ENCODE data around the gene KIFC1.

KIFC1 gene

DNA sequence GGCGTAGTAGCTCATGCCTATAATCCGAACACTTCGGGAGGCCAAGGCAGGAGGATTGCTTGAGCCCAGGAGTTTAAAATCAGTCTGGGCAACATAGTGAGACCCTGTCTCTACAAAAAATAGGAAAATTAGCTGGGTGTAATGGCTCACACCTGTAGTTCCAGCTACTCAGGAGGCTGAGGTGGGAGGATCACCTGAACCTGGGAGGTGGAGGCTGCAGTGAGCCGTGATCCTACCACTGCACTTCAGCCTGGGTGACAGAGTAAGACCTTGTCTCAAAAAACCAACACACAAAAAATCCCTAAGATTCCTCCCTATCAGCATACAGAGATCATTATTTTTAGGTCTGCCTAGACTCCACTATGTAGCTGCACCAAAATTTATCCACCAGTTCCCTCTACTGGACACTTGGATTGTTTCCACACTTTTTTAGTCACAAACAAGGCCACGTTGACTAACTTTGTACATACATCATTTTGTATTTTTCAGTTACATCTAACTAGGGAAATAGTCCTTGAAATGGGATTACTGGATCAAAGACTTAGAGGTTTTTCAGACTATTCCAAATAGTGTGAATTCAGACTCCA lies 15.6 kb downstream of the KIFC1 start:
- Histone ChIP-seq H3K79me1 (ENCODE audit: low read length) (peaks cover 10% of the 10 kb centered on the region), H3K18ac (ENCODE audit: low read length) (no peak overlapping the region), H3K4ac (ENCODE audit: low read depth, low read length) (no peak overlapping the region), H3K4me3 (ENCODE audit: low read depth, low read length) (no peak overlapping the region), H2BK120ac (ENCODE audit: insufficient read depth, low read length, poor library complexity) (no peak overlapping the region), H3K36me3 (ENCODE audit: control insufficient read depth in 1 of 2, insufficient read depth in 2 of 2, low read length in 2 of 2) (peaks cover 41 to 45% of the 10 kb centered on the region in 2 experiments), H4K12ac (ENCODE audit: low read depth, low read length) (no peak overlapping the region), H3K4me1 (ENCODE audit: control insufficient read depth in 1 of 2, insufficient read depth in 2 of 2, low read length in 2 of 2) (peaks cover 2 to 6% of the 10 kb centered on the region in 2 experiments), H3K23ac (ENCODE audit: low read length) (no peak overlapping the region), H3K9ac (ENCODE audit: low read length) (no peak overlapping the region), H2AFZ (ENCODE audit: insufficient read depth, low read length, poor library complexity) (no peak overlapping the region), H4K91ac (ENCODE audit: low read depth, low read length) (no peak overlapping the region), H2AK5ac (ENCODE audit: low read length) (no peak overlapping the region), H3K79me2 (ENCODE audit: control insufficient read depth, insufficient read depth, low read length, poor library complexity) (peaks cover 6% of the 10 kb centered on the region), H2BK5ac (ENCODE audit: low read depth, low read length, poor library complexity) (no peak overlapping the region), H3K27me3 (ENCODE audit: insufficient read depth, low read length) (no peaks in the 10 kb centered on the region), H2BK12ac (ENCODE audit: low read length) (no peak overlapping the region), H3K4me2 (ENCODE audit: low read length) (no peak overlapping the region), H3K9me3 (ENCODE audit: insufficient read depth, low read depth, low read length) (peaks cover 3% of the 10 kb centered on the region), H3K27ac (ENCODE audit: low read depth, low read length) (no peak overlapping the region), H3K14ac (ENCODE audit: low read length) (no peak overlapping the region), H4K8ac (ENCODE audit: low read depth, low read length) (no peak overlapping the region)
- DNase-seq: peak in 1 of 2 donors; percentile 63
- WGBS (ENCODE audit: extremely low coverage, insufficient coverage, insufficient read length): no CpG with 5 or more reads among the region's 5 CpGs

DNA sequence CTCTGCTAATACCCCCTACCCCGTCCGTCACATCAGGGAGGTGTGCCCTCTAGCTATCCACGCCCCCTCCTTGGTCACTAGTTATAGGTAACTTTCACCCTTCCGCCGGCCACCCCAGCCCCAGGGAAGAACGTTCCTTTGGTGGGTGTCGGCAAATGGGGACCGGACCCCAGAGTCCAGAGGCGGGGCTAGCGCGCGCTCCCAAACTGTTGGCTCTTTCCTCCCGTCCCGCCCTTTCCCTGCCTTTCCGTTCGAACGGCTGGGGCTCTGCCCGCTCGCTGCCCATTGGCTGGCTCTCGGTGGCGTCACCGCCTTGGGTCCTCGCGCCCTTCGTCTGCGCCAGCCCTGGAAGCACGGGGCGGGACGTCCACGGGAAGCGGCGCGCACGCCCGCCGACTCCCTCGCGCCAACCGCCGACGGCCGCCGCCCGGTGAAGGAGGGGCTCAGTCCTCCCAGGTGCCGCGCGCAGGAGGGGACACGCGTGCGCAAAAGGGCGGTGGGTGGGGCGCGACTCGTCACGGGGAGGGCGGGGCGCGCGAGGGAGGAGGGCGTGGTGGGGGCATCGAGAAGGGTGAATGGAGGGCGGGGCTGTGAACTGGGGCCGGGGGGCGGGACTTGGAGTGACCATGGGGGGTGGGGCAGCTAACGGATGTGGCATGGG lies 18.6 kb downstream of the KIFC1 start:
- Histone ChIP-seq H4K8ac (ENCODE audit: low read depth, low read length) (peak overlapping the region; percentile 57), H2AFZ (ENCODE audit: insufficient read depth, low read length, poor library complexity) (no peak overlapping the region), H3K79me1 (ENCODE audit: low read length) (peaks cover 10% of the 10 kb centered on the region), H2AK5ac (ENCODE audit: low read length) (no peak overlapping the region), H2BK12ac (ENCODE audit: low read length) (no peak overlapping the region), H4K12ac (ENCODE audit: low read depth, low read length) (no peak overlapping the region), H3K4me3 (ENCODE audit: low read depth, low read length) (peak overlapping the region; percentile 62), H3K14ac (ENCODE audit: low read length) (peak overlapping the region; percentile 47), H3K18ac (ENCODE audit: low read length) (peak overlapping the region; percentile 22), H3K9me3 (ENCODE audit: insufficient read depth, low read depth, low read length) (no peaks in the 10 kb centered on the region), H3K79me2 (ENCODE audit: control insufficient read depth, insufficient read depth, low read length, poor library complexity) (peaks cover 6% of the 10 kb centered on the region), H3K4me1 (ENCODE audit: control insufficient read depth in 1 of 2, insufficient read depth in 2 of 2, low read length in 2 of 2) (peaks cover 2 to 6% of the 10 kb centered on the region in 2 experiments), H2BK5ac (ENCODE audit: low read depth, low read length, poor library complexity) (peak overlapping the region; percentile 5), H2BK120ac (ENCODE audit: insufficient read depth, low read length, poor library complexity) (no peak overlapping the region), H3K27me3 (ENCODE audit: insufficient read depth, low read length) (no peaks in the 10 kb centered on the region), H3K27ac (ENCODE audit: low read depth, low read length) (peak overlapping the region; percentile 90), H3K23ac (ENCODE audit: low read length) (no peak overlapping the region), H3K4ac (ENCODE audit: low read depth, low read length) (no peak overlapping the region), H4K91ac (ENCODE audit: low read depth, low read length) (peak overlapping the region; percentile 85), H3K9ac (ENCODE audit: low read length) (peak overlapping the region; percentile 28), H3K36me3 (ENCODE audit: control insufficient read depth in 1 of 2, insufficient read depth in 2 of 2, low read length in 2 of 2) (peaks cover 49 to 51% of the 10 kb centered on the region in 2 experiments), H3K4me2 (ENCODE audit: low read length) (peak overlapping the region; percentile 83)
- peak; percentile 98 to 99 for DNase-seq
- no CpG with 5 or more reads among the region's 65 CpGs for WGBS (ENCODE audit: extremely low coverage, insufficient coverage, insufficient read length)

DNA sequence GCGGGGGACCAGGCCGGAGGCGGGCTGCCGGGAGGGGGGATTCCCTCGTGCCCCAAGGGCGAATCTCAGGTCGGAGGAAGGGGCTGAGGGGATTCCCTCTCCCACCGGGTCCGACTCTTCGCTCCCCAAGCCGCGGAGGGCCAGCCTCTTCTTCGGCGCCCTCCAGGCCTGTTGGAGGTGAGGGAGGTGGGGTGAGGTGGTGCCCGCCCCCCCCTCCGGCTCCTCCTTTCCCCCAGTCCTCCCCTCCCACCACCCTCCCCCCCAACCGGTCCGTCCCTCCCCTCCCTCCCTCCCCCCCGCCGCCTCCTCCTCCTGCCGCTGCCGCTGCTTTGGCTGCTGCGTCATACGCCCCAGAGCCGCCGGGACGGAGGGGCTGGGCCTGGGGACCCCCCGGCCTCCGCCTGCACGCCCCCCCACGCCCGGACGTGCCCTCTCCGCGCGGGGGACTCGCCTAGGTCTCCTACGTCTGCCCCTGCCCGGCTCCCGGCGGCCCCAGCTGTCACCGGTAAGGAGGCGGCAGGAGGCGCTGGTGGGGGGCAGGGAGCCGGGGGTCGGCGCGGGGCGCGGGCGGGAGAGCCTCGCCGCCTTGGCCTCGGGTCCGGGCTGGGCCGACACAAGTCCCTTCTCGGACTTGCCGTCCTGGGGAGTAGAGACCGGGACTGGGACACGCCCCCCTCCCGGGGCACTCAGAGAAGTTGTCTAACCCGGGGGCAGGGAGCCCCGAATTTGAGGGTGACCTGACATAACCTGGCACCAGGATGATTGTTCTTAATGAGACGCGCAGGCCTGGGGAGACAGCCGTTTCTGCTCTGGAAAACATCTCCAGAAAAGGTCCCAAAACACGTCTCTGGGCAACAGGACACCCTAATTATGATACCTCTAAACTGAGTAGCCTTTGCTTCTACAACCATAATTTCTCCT lies 19.3 kb downstream of the KIFC1 start, which contains the start of gene PHF1:
Gene PHF1, plus strand, starts transcription at position 304 of the 921 bp plus-strand sequence. CDS start 1,250 bp downstream, outside the sequence.
- Histone ChIP-seq H2BK120ac (ENCODE audit: insufficient read depth, low read length, poor library complexity) (peak within 1 kb of the TSS; percentile 88), H3K4ac (ENCODE audit: low read depth, low read length) (peak within 1 kb of the TSS; percentile 59), H3K23ac (ENCODE audit: low read length) (no peak within 1 kb of the TSS), H3K27me3 (ENCODE audit: insufficient read depth, low read length) (no peaks in the 10 kb centered on the region), H3K79me2 (ENCODE audit: control insufficient read depth, insufficient read depth, low read length, poor library complexity) (peaks cover 6% of the 10 kb centered on the region), H3K4me1 (ENCODE audit: control insufficient read depth in 1 of 2, insufficient read depth in 2 of 2, low read length in 2 of 2) (peaks cover 5 to 9% of the 10 kb centered on the region in 2 experiments), H3K4me2 (ENCODE audit: low read length) (peak within 1 kb of the TSS; percentile 95), H2BK12ac (ENCODE audit: low read length) (peak within 1 kb of the TSS; percentile 30), H2BK5ac (ENCODE audit: low read depth, low read length, poor library complexity) (peak within 1 kb of the TSS; percentile 88), H2AFZ (ENCODE audit: insufficient read depth, low read length, poor library complexity) (peak within 1 kb of the TSS; percentile 70), H3K36me3 (ENCODE audit: control insufficient read depth in 1 of 2, insufficient read depth in 2 of 2, low read length in 2 of 2) (peaks cover 50 to 51% of the 10 kb centered on the region in 2 experiments), H3K4me3 (ENCODE audit: low read depth, low read length) (peak within 1 kb of the TSS; percentile 87), H4K8ac (ENCODE audit: low read depth, low read length) (peak within 1 kb of the TSS; percentile 72), H2AK5ac (ENCODE audit: low read length) (no peak within 1 kb of the TSS), H3K14ac (ENCODE audit: low read length) (peak within 1 kb of the TSS; percentile 96), H3K9me3 (ENCODE audit: insufficient read depth, low read depth, low read length) (no peaks in the 10 kb centered on the region), H3K9ac (ENCODE audit: low read length) (peak within 1 kb of the TSS; percentile 86), H3K79me1 (ENCODE audit: low read length) (peaks cover 10% of the 10 kb centered on the region), H3K18ac (ENCODE audit: low read length) (peak within 1 kb of the TSS; percentile 96), H4K12ac (ENCODE audit: low read depth, low read length) (peak within 1 kb of the TSS; percentile 67), H4K91ac (ENCODE audit: low read depth, low read length) (peak within 1 kb of the TSS; percentile 86), H3K27ac (ENCODE audit: low read depth, low read length) (peak within 1 kb of the TSS; percentile 90)
- DNase-seq: peak in 1 of 2 donors; percentile 58
- WGBS (ENCODE audit: extremely low coverage, insufficient coverage, insufficient read length): no CpG with 5 or more reads among the region's 67 CpGs

DNA sequence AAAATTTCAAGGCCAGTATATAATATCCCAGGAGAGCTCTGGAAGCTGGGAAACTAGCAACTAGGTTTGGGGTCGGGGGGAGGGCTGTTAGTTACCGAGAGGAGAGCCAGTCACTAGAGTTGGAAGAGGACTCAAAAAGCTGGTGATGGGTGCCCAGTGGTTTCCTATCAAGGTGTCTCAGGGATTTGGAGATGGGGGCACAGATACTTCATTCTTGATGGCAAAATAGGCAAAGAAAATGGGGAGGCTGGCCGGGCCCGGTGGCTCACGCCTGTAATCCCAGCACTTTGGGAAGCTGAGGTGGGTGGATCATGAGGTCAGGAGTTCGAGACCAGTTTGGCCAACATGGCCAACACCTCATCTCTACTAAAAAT lies 20.0 kb downstream of the KIFC1 start:
- Histone ChIP-seq H3K4ac (ENCODE audit: low read depth, low read length) (peak overlapping the region; percentile 21), H3K4me3 (ENCODE audit: low read depth, low read length) (no peak overlapping the region), H3K23ac (ENCODE audit: low read length) (no peak overlapping the region), H3K27ac (ENCODE audit: low read depth, low read length) (peak overlapping the region; percentile 81), H2AK5ac (ENCODE audit: low read length) (no peak overlapping the region), H3K9me3 (ENCODE audit: insufficient read depth, low read depth, low read length) (no peaks in the 10 kb centered on the region), H4K8ac (ENCODE audit: low read depth, low read length) (no peak overlapping the region), H3K79me1 (ENCODE audit: low read length) (peaks cover 10% of the 10 kb centered on the region), H3K27me3 (ENCODE audit: insufficient read depth, low read length) (no peaks in the 10 kb centered on the region), H3K9ac (ENCODE audit: low read length) (no peak overlapping the region), H3K14ac (ENCODE audit: low read length) (no peak overlapping the region), H2BK5ac (ENCODE audit: low read depth, low read length, poor library complexity) (no peak overlapping the region), H4K12ac (ENCODE audit: low read depth, low read length) (no peak overlapping the region), H2BK120ac (ENCODE audit: insufficient read depth, low read length, poor library complexity) (no peak overlapping the region), H3K36me3 (ENCODE audit: control insufficient read depth in 1 of 2, insufficient read depth in 2 of 2, low read length in 2 of 2) (peaks cover 47 to 49% of the 10 kb centered on the region in 2 experiments), H3K4me2 (ENCODE audit: low read length) (peak overlapping the region; percentile 95), H2AFZ (ENCODE audit: insufficient read depth, low read length, poor library complexity) (no peak overlapping the region), H3K4me1 (ENCODE audit: control insufficient read depth in 1 of 2, insufficient read depth in 2 of 2, low read length in 2 of 2) (peaks cover 9 to 12% of the 10 kb centered on the region in 2 experiments), H4K91ac (ENCODE audit: low read depth, low read length) (no peak overlapping the region), H3K79me2 (ENCODE audit: control insufficient read depth, insufficient read depth, low read length, poor library complexity) (peaks cover 7% of the 10 kb centered on the region), H2BK12ac (ENCODE audit: low read length) (peak overlapping the region; percentile 30), H3K18ac (ENCODE audit: low read length) (no peak overlapping the region)
- WGBS (ENCODE audit: extremely low coverage, insufficient coverage, insufficient read length): no CpG with 5 or more reads among the region's 6 CpGs
- DNase-seq: no peak

Data from trophoblast cell (in vitro differentiated cells and primary cell).